ENCODE measurements around the gene DDX25. TPM values are rescaled to one million over a fixed set of nuclear protein-coding genes. Genes with fewer than 3 reads are reported as not detected.

DDX25 gene
- total and polyA plus RNA-seq, 10 of the 15 experiments (the other 5 are each of a cell fraction or from before 2014, with no cell fraction given), result 0.05 TPM; not detected in 9

GRCh38 chr11:125955856-125956255, 51.5 kb downstream of the DDX25 start:
- BruUV-seq (replicated peaks), result no TSS peak
- ChIA-PET RAD21 (ENCODE audit: unreplicated experiment) (no interaction called here), POLR2A (no interaction called here), SMC1A (ENCODE audit: uncharacterized antibody, unreplicated experiment) (interaction anchor here (1.2 kb wide), 1 partner anchor 13 kb away, joined by 4 read pairs; no protein-coding TSS in a partner anchor), CTCF (no interaction called here)
- Histone ChIP-seq H3K36me3 (ENCODE audit: control insufficient read depth in 2 of 2, insufficient read depth in 2 of 2, low read length in 1 of 2) (no peaks in the 10 kb centered on the region), H3K9me3 (replicated peaks; ENCODE audit: control insufficient read depth, insufficient read depth, low read length) (no peaks in the 10 kb centered on the region; the same call in 2 of the 3 replicates), H2AFZ (ENCODE audit: control insufficient read depth, low read depth, low read length) (no peak overlapping the region), H3K27ac (ENCODE audit: control insufficient read depth, insufficient read depth) (no peak overlapping the region), H3K9ac (ENCODE audit: control insufficient read depth, insufficient read depth, low read length) (no peak overlapping the region), H3K27me3 (replicated peaks in 1 of 2; ENCODE audit: control insufficient read depth in 2 of 2, insufficient read depth in 2 of 2, low read length in 1 of 2) (no peaks in the 10 kb centered on the region), H3K4me3 (no peak overlapping the region), H4K20me1 (ENCODE audit: control insufficient read depth, insufficient read depth) (no peaks in the 10 kb centered on the region), H3K4me2 (ENCODE audit: control insufficient read depth, insufficient read depth) (no peak overlapping the region), H3K79me2 (ENCODE audit: control insufficient read depth, insufficient read depth, low read length) (no peaks in the 10 kb centered on the region), H3K4me1 (ENCODE audit: control insufficient read depth, insufficient read depth, low read length) (no peaks in the 10 kb centered on the region)
- TF ChIP-seq CBX5 (IDR thresholded peaks at IDR 0.05; ENCODE audit: low read depth) (no peak), GATAD2B (conservative IDR thresholded peaks at IDR 0.05; ENCODE audit: low read depth) (no peak), POLR2A (IDR thresholded peaks at IDR 0.05; ENCODE audit: low read depth, low read length) (no peak), TARDBP (IDR thresholded peaks at IDR 0.05; ENCODE audit: borderline replicate concordance) (no peak), RBBP5 (conservative IDR thresholded peaks at IDR 0.05) (no peak), TCF3 (IDR thresholded peaks at IDR 0.05; ENCODE audit: borderline replicate concordance, insufficient read depth, low read depth, low read length) (no peak), ATF7 (IDR thresholded peaks at IDR 0.05; ENCODE audit: low read depth) (no peak), EP300 (IDR thresholded peaks at IDR 0.05; ENCODE audit: borderline replicate concordance in 1 of 2, control insufficient read depth in 1 of 2, low read depth in 2 of 2, low read length in 2 of 2) (no peak), NR2F1 (conservative IDR thresholded peaks at IDR 0.05) (no peak), BCL3 (IDR thresholded peaks at IDR 0.05; ENCODE audit: borderline replicate concordance, insufficient read depth, low read depth, low read length, poor library complexity, severe bottlenecking) (no peak)
- no peak for FAIRE-seq
- in situ Hi-C loops (cut with MboI), result no loop called here
- WGBS (ENCODE audit: insufficient coverage, insufficient replicate concordance, low lambda C conversion rate, missing lambda C conversion rate), result 3% methylated on average over 2 of the region's 2 CpGs
- no peak for DNase-seq (ENCODE audit: low read depth, low spot score)
- ATAC-seq, result no peak
- intact Hi-C loops (cut with micrococcal nuclease; ENCODE audit: unreplicated experiment), result no loop called here

Data from GM12878 (cell line).